COR-L47 (cell line): Measurements from ENCODE around the gene GRID1.
"Not testable (repeated sequence)": the region's sequence is repeated elsewhere in the genome, so short reads cannot be mapped to it uniquely, and the experiment has no call there.

Source experiments
- DNase-seq: peaks from one replicate; lab custom pipeline; 2025; lab: John Stamatoyannopoulos, UW

GRID1 gene

GRCh38 chr10:85720931-85721590 is 645.5 kb downstream of the GRID1 start:
- no peak for DNase-seq

GRCh38 chr10:85719408-85719807 is 647.2 kb downstream of the GRID1 start:
- DNase-seq = no peak

- DNase-seq = no peak
Observed at GRCh38 chr10:85713885-85714284, 652.7 kb downstream of the GRID1 start.

- no peak for DNase-seq
Observed at GRCh38 chr10:85702768-85703167, 663.8 kb downstream of the GRID1 start.

- DNase-seq = not testable (repeated sequence)
Observed at GRCh38 chr10:85699066-85699465, 667.5 kb downstream of the GRID1 start.

GRCh38 chr10:85696893-85697292 is 669.7 kb downstream of the GRID1 start:
- no peak for DNase-seq

GRCh38 chr10:85682621-85683020 is 684.0 kb downstream of the GRID1 start:
- no peak for DNase-seq

- no peak for DNase-seq
Observed at GRCh38 chr10:85679710-85680109, 686.9 kb downstream of the GRID1 start.

- DNase-seq = no peak
Observed at GRCh38 chr10:85679061-85679460, 687.5 kb downstream of the GRID1 start.

GRCh38 chr10:85674851-85675250 is 691.7 kb downstream of the GRID1 start:
- DNase-seq = no peak

- DNase-seq = no peak
Observed at GRCh38 chr10:85673270-85673669, 693.3 kb downstream of the GRID1 start.

GRCh38 chr10:85671530-85671929 is 695.1 kb downstream of the GRID1 start:
- no peak for DNase-seq

- no peak for DNase-seq
Observed at GRCh38 chr10:85668522-85668921, 698.1 kb downstream of the GRID1 start.

- no peak for DNase-seq
Observed at GRCh38 chr10:85667638-85668233, 698.9 kb downstream of the GRID1 start.

GRCh38 chr10:85666987-85667386 is 699.6 kb downstream of the GRID1 start:
- no peak for DNase-seq

GRCh38 chr10:85666102-85666501 is 700.5 kb downstream of the GRID1 start:
- no peak for DNase-seq

- DNase-seq = no peak
Observed at GRCh38 chr10:85665681-85666080, 700.9 kb downstream of the GRID1 start.

- DNase-seq = no peak
Observed at GRCh38 chr10:85665078-85665477, 701.5 kb downstream of the GRID1 start.

- DNase-seq = no peak
Observed at GRCh38 chr10:85661123-85661522, 705.5 kb downstream of the GRID1 start.

GRCh38 chr10:85659331-85659730 is 707.3 kb downstream of the GRID1 start:
- no peak for DNase-seq

- no peak for DNase-seq
Observed at GRCh38 chr10:85658518-85658917, 708.1 kb downstream of the GRID1 start.

GRCh38 chr10:85657476-85658113 is 709.0 kb downstream of the GRID1 start:
- no peak for DNase-seq

GRCh38 chr10:85655411-85655810 is 711.2 kb downstream of the GRID1 start:
- DNase-seq = no peak

- DNase-seq = no peak
Observed at GRCh38 chr10:85651497-85651882, 715.1 kb downstream of the GRID1 start.
